ENCODE results near the gene AP2B1.

- TF ChIP-seq CTCF (IDR thresholded peaks at IDR 0.05), result no peak
- no peak for TF ChIP-seq POLR2A (IDR thresholded peaks at IDR 0.05)
- no peak for TF ChIP-seq POLR2AphosphoS5 (IDR thresholded peaks at IDR 0.05)
Observed at GRCh38 chr17:35749560-35750412, 162.7 kb downstream of the AP2B1 start.

All from transverse colon (tissue), 4 donors.